Peyer's patch (tissue), 4 donors: ENCODE data around the gene ADAR.

Experiments
- POLR2A ChIP-seq, 2 donors: fragments of 450-650 bp; IDR thresholded peaks; one replicate each; pipeline ENCODE4 v1.5.1; 2017; ENCODE audit warnings: antibody characterized with exemption in 2 of 2, mild to moderate bottlenecking in 2 of 2, moderate library complexity in 2 of 2
- TF ChIP-seq, protein P1 (sequence below), 6 experiments: fragments of 450-650 bp in 4 of 6; fragments of 200-600 bp in 2 of 6; sonication (generic) in 1 of 6; IDR thresholded peaks; one replicate each; pipeline ENCODE4 v1.5.1; 2017 to 2019; ENCODE audit warnings: antibody characterized with exemption in 6 of 6, mild to moderate bottlenecking in 3 of 6, moderate library complexity in 1 of 6

DNA sequence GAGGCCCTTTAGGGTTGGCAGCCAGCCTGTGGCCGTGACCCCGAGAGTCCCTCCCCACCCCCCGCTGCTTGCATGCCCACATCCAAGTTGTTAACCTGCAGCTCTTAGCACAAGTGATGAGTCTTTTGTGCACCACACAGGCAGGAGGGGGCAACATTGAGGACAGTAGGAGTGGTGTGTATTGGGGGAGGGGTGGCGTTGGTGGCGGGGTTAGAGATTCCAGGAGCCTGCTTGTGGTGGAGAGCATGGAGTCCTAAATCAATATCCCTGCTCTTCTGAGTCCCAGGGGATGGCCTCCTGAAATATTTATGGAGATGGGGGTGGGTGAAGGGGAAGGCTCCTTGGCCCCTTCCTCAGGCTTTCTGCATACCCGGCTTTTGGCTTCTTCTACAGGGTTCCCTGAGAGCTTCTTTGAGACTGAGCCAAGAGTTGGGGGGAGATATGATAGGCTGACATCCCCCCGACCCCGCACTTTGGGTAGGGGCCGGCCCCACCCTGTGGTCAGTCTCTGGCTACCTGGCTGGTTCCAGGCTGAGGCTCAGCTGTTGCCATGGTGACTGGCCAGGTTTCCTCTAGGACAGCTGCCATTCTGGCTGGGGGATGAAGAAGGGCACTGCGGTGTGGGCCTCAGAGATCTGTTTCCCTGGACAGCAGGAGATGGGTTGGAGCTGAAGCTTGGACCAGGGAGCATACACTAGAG, 35.4 kb downstream of the ADAR start:
- no peak for TF ChIP-seq POLR2A (IDR thresholded peaks at IDR 0.05)
- TF ChIP-seq, protein P1, sequence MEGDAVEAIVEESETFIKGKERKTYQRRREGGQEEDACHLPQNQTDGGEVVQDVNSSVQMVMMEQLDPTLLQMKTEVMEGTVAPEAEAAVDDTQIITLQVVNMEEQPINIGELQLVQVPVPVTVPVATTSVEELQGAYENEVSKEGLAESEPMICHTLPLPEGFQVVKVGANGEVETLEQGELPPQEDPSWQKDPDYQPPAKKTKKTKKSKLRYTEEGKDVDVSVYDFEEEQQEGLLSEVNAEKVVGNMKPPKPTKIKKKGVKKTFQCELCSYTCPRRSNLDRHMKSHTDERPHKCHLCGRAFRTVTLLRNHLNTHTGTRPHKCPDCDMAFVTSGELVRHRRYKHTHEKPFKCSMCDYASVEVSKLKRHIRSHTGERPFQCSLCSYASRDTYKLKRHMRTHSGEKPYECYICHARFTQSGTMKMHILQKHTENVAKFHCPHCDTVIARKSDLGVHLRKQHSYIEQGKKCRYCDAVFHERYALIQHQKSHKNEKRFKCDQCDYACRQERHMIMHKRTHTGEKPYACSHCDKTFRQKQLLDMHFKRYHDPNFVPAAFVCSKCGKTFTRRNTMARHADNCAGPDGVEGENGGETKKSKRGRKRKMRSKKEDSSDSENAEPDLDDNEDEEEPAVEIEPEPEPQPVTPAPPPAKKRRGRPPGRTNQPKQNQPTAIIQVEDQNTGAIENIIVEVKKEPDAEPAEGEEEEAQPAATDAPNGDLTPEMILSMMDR (IDR thresholded peaks at IDR 0.05) = no peak
